Nephron (organoid): ENCODE measurements around the gene EBP.

ENCODE experiments used
- H3K27ac Mint-ChIP-seq, 3 experiments: 2 replicates each; pipeline ENCODE4 v1.8.0; 2020; ENCODE audit warnings: mixed read lengths in 3 of 3, mild to moderate bottlenecking in 2 of 3, moderate library complexity in 1 of 3
- H3K27me3 Mint-ChIP-seq: 2 replicates; pipeline ENCODE4 v1.8.0; 2021; ENCODE audit warnings: low read depth, mild to moderate bottlenecking, moderate library complexity, mixed read lengths
- H3K36me3 Mint-ChIP-seq: 2 replicates; pipeline ENCODE4 v1.8.0; 2020; ENCODE audit warnings: low read depth, mixed read lengths
- H3K4me1 Mint-ChIP-seq: 2 replicates; pipeline ENCODE4 v1.8.0; 2020; ENCODE audit warnings: mixed read lengths
- H3K4me3 Mint-ChIP-seq, 3 experiments: 2 replicates each; pipeline ENCODE4 v1.8.0; 2020; ENCODE audit warnings: mild to moderate bottlenecking in 3 of 3, mixed read lengths in 3 of 3, moderate library complexity in 2 of 3
- H3K9me3 Mint-ChIP-seq: 2 replicates; pipeline ENCODE4 v1.8.0; 2020; ENCODE audit warnings: mixed read lengths
- TF ChIP-seq, protein P1 (sequence below), 3 experiments: fragments of 200-600 bp; sonication (generic); IDR thresholded peaks; one replicate each; pipeline ENCODE4 v1.5.0; 2021; ENCODE audit warnings: antibody characterized with exemption in 3 of 3; ENCODE audit not compliant: unreplicated experiment in 3 of 3

EBP gene

DNA sequence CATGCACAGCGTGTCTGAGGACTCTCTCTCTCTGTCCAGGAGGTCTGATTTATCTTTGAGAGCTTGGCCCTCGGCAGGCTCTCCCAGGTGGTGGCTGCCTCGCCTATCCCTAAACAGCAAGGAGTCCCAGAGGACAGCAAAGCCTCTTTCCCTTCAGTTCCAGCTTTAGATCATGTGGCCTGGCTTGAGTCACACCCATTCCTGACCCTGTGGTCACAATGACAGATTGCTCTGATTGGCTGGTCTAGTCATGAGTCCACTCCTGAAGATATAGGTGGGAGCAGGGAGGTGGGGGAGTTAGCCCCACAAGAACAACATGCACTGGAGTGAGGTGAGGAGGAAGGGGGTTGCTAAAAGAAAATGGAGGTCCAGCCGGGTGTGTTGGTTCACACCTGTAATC lies 24.9 kb upstream of the EBP start:
- TF ChIP-seq, protein P1, sequence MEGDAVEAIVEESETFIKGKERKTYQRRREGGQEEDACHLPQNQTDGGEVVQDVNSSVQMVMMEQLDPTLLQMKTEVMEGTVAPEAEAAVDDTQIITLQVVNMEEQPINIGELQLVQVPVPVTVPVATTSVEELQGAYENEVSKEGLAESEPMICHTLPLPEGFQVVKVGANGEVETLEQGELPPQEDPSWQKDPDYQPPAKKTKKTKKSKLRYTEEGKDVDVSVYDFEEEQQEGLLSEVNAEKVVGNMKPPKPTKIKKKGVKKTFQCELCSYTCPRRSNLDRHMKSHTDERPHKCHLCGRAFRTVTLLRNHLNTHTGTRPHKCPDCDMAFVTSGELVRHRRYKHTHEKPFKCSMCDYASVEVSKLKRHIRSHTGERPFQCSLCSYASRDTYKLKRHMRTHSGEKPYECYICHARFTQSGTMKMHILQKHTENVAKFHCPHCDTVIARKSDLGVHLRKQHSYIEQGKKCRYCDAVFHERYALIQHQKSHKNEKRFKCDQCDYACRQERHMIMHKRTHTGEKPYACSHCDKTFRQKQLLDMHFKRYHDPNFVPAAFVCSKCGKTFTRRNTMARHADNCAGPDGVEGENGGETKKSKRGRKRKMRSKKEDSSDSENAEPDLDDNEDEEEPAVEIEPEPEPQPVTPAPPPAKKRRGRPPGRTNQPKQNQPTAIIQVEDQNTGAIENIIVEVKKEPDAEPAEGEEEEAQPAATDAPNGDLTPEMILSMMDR (IDR thresholded peaks at IDR 0.05; ENCODE audit: unreplicated experiment in 3 of 3): no peak
- H3K36me3 Mint-ChIP-seq: no peaks in the 10 kb centered on the region
- H3K9me3 Mint-ChIP-seq: peaks cover 9% of the 10 kb centered on the region
- no peak overlapping the region for H3K27ac Mint-ChIP-seq
- H3K4me1 Mint-ChIP-seq: no peaks in the 10 kb centered on the region
- H3K4me3 Mint-ChIP-seq: no peak overlapping the region
- H3K27me3 Mint-ChIP-seq: peaks cover 3% of the 10 kb centered on the region

- Mint-ChIP-seq H3K9me3 (peaks cover 9% of the 10 kb centered on the region), H3K4me1 (no peaks in the 10 kb centered on the region), H3K36me3 (no peaks in the 10 kb centered on the region), H3K27ac (no peak overlapping the region), H3K27me3 (peaks cover 3% of the 10 kb centered on the region), H3K4me3 (no peak overlapping the region)
- TF ChIP-seq, protein P1 (IDR thresholded peaks at IDR 0.05; ENCODE audit: unreplicated experiment in 3 of 3): no peak
These were observed 23.7 kb upstream of the EBP start for GRCh38 chrX:48497871-48498270.

GRCh38 chrX:48498374-48498809 lies 23.2 kb upstream of the EBP start:
- TF ChIP-seq, protein P1 (IDR thresholded peaks at IDR 0.05; ENCODE audit: unreplicated experiment in 3 of 3): no peak
- Mint-ChIP-seq H3K4me3 (no peak overlapping the region), H3K27ac (no peak overlapping the region), H3K4me1 (no peaks in the 10 kb centered on the region), H3K27me3 (peaks cover 3% of the 10 kb centered on the region), H3K9me3 (peaks cover 11% of the 10 kb centered on the region), H3K36me3 (no peaks in the 10 kb centered on the region)

- Mint-ChIP-seq H3K36me3 (no peaks in the 10 kb centered on the region), H3K9me3 (peaks cover 11% of the 10 kb centered on the region), H3K27ac (no peak overlapping the region), H3K4me1 (no peaks in the 10 kb centered on the region), H3K4me3 (no peak overlapping the region), H3K27me3 (no peaks in the 10 kb centered on the region)
- TF ChIP-seq, protein P1 (IDR thresholded peaks at IDR 0.05; ENCODE audit: unreplicated experiment in 3 of 3): no peak
These were observed 17.3 kb upstream of the EBP start for GRCh38 chrX:48504261-48504660.

DNA sequence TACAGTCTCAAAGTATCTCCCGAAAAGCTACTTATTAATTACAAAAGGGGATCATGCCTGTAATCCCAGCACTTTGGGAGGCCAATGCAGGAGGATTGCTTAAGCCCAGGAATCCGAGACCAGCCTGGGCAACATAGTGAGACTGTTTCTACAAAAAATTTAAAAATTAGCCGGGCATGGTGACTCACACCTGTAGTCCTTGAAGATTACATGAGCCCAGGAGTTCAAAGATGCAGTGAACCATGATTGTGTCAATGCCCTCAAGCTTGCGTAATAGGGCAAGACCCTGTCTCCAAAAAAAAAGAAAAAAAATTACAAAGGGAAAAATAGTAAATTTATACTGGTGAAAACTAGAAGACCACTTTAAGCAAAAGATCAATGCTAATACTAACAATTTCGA lies 16.1 kb upstream of the EBP start:
- Mint-ChIP-seq H3K27ac (no peak overlapping the region), H3K27me3 (no peaks in the 10 kb centered on the region), H3K4me1 (no peaks in the 10 kb centered on the region), H3K9me3 (peaks cover 12% of the 10 kb centered on the region), H3K4me3 (no peak overlapping the region), H3K36me3 (no peaks in the 10 kb centered on the region)
- TF ChIP-seq, protein P1 (IDR thresholded peaks at IDR 0.05; ENCODE audit: unreplicated experiment in 3 of 3): no peak

DNA sequence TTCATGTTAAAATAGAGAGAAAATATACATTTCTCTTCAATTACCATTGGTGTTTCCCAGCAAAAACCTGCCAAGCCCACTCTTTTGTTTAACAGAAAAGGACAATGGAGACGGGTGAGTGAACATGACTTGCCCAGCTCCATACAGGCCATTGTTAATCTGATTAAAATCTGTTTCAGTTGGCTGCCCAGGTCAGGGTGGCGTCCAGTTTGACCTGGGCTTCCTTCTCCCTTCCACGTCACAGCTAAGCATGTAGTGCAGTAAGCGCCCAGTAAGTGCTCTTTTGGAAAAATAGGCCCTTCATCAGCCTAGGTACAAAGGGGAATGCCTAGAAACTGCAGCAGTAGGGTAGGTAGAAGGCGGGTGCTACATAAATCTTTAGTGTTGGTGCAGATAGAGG lies 14.4 kb upstream of the EBP start:
- TF ChIP-seq, protein P1 (IDR thresholded peaks at IDR 0.05; ENCODE audit: unreplicated experiment in 3 of 3): no peak
- no peaks in the 10 kb centered on the region for H3K36me3 Mint-ChIP-seq
- H3K9me3 Mint-ChIP-seq: peaks cover 17% of the 10 kb centered on the region
- no peaks in the 10 kb centered on the region for H3K4me1 Mint-ChIP-seq
- no peaks in the 10 kb centered on the region for H3K27me3 Mint-ChIP-seq
- H3K27ac Mint-ChIP-seq: no peak overlapping the region
- peak overlapping the region; percentile 72 to 83 (median 79) for H3K4me3 Mint-ChIP-seq
